Activated T-cell treated with anti-CD3 and anti-CD28 coated beads, Interleukin-2, amount 50 U/mL, for 48 hours (primary cell): ENCODE measurements around the gene SYTL3.

ENCODE experiments used
- DNase-seq, 2 experiments: peaks; one replicate each; pipeline ENCODE4 v3.0.0-alpha.2; 2020

Gene SYTL3

DNA sequence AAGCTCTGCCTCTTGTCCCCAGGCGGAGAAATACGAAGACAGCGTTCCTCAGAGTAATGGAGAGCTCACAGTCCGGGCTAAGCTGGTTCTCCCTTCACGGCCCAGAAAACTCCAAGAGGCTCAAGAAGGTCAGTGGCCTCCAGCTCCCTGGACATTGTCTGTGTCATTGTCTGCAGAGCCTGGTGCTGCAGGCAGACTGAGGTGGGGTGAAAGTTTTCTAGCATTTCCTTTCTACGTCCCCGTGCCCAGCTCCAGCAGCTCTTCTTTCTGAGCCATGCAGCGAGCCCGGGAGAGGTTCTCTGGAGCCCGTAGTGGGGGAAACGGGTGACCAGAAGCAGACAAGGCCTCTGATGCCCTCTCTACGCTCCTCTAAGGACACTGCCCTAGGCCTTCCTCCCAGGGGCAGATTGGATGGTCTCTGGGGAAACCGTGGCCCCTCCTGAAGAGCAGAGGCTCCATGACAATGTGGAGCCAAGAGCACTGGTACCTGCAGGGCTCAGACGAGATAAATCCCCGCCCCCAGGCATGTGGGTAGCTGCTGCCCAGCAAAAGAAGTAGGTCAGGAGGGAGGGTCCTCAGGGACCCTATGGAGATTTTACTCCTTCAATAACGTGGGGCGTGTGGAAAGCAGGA, 110.9 kb downstream of the SYTL3 start:
- peak in 1 of 2 experiments; percentile 21 for DNase-seq

- DNase-seq: no peak
Measured at GRCh38 chr6:158761746-158762145, 111.9 kb downstream of the SYTL3 start.

DNA sequence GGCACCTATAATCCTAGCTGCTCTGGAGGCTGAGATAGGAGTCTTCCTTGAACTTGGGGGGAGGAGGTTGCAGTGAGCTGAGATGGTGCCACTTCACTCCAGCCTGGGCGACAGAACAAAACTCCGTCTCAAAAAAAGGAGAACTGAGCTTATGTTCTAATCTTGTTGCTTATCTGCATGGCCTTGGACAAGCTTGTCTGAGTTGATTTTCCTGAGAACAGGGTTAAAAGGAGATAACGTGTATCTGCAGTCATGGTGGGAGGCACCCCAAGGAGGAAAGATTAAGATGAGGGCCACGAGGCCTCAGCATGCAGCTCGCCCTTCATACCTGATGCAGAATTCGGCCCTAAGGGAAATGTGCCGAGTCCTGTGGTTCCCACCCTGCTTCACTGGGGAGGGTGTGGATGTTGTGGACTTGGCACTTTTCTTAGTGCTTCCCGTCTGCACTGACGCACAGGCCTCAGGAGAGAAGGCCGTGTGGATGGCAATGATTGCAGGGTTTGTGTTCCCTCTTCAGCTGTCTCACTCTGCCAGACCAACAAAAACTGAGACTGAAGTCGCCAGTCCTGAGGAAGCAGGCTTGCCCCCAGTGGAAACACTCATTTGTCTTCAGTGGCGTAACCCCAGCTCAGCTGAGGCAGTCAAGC, 113.1 kb downstream of the SYTL3 start:
- DNase-seq: no peak

GRCh38 chr6:158763434-158764182, 113.8 kb downstream of the SYTL3 start:
- DNase-seq: peak in 1 of 2 experiments; percentile 24

- peak in 1 of 2 experiments; percentile 34 for DNase-seq
Measured at GRCh38 chr6:158764183-158764849, 114.5 kb downstream of the SYTL3 start.

- DNase-seq: peak in 1 of 2 experiments; percentile 20
Measured at GRCh38 chr6:158764926-158765325, 115.1 kb downstream of the SYTL3 start.

- peak in 1 of 2 experiments; percentile 33 for DNase-seq
Measured at GRCh38 chr6:158765499-158766068, 115.7 kb downstream of the SYTL3 start.

- no peak for DNase-seq
Measured at GRCh38 chr6:158766621-158767455, 117.0 kb downstream of the SYTL3 start.

- no peak for DNase-seq
Measured at GRCh38 chr6:158767709-158768108, 117.9 kb downstream of the SYTL3 start.

DNA sequence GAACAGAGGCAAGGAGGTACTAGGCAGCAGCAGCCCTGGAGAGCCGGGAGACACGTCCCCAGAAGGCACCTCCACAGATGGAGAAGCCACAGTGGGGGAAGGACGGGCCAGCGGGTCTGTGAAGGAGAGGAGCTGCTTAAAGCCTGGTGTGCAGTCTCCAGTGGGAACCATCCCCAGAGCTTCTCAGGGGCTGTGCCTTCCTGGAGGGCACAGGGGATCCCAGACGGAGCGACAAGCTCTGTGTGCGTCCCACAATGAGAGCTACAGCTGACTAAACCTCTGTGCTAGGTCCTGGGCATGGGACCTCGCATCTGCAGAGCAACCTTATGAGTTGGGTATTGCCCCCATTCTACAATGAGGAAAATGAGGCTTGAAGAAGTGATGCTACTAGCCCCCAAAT, 118.6 kb downstream of the SYTL3 start:
- no peak for DNase-seq

DNA sequence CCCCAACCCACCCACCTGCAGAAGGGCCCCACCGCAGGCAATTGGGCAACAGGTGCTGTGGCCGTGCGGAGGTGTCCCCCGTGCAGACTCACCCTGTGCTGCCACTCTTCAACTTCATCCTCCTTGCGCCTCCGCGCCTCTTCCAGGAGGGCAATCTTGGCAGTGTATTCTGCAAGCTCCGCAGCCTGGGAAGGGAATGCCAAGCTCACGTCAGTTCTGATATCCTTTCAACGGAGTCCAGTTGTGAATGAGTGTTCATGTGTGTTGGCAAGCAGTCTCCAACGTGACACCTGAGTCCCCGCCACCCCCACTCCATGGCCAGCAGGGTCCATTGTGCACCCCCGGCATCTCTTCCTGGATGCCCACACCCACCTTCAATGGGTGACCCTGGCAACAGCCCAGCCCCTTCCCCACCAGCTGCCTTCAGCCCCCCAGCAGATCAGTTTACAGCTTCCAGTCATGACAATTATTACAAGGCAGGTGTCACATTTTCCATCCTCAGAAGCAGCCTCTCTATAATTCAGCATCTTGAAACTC, 119.4 kb downstream of the SYTL3 start:
- DNase-seq: no peak

- no peak for DNase-seq
Measured at GRCh38 chr6:158769771-158770432, 120.0 kb downstream of the SYTL3 start.

GRCh38 chr6:158770533-158771330, 120.9 kb downstream of the SYTL3 start:
- DNase-seq: no peak

DNA sequence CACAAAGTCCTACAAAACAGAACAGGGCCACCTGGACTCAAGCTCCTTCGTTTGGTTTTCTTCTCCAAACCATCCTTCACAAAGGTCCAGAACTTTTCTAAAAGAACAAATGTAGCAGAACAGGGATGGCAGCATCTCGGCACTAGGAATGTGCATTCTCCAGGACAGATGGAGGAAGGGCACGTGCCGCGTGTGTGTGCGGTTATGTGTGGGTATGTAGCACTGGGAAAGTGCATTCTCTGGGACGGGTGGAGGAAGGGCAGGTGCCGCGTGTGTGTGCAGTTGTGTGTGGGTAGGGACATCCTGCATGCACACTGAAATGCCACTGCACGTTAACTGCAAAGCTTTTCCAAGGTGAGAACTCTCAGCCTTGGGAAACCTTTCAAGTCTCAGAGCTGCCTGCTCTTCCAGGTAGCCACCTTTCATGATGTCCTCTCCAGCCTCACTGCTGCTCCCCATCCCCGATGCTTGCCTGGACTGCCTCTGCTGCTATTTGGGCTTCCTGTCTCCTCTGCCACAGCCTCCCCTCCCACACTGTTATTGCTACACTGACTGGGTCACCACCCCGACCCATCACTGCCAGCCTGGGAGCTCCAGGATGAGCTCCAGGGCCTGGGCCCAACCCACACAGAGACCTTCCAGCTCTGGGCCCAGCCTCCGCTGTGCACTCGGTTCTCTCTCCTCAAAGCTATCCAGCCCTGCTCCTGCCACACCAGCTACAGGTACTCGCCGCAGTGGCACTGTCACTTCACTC, 121.7 kb downstream of the SYTL3 start:
- no peak for DNase-seq

- no peak for DNase-seq
Measured at GRCh38 chr6:158772172-158772571, 122.3 kb downstream of the SYTL3 start.

DNA sequence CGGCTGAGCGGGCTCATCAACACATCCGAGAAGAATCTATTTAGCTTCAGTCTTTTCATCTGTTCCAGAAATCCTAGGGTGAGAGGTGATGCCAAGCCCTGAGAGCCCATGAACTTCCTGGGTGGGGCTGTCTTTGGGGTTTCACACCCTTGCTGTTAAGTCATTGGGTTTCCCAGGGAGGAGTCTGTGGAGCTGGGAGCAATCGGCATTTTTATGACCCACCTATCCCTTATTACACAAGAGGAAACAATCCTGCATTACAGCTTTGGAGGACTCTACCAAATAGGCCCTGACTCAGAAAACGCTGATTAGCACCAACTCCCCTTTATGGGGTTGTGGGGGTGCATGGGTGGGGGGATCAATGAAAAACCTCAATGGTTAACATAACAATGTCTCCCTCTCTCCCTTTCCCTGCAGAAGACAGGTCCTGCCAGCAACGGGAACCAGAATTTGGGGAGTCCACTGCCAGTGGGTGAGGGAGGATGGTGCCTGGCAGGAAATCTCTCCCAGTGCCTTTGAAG, 123.1 kb downstream of the SYTL3 start:
- DNase-seq: no peak

DNA sequence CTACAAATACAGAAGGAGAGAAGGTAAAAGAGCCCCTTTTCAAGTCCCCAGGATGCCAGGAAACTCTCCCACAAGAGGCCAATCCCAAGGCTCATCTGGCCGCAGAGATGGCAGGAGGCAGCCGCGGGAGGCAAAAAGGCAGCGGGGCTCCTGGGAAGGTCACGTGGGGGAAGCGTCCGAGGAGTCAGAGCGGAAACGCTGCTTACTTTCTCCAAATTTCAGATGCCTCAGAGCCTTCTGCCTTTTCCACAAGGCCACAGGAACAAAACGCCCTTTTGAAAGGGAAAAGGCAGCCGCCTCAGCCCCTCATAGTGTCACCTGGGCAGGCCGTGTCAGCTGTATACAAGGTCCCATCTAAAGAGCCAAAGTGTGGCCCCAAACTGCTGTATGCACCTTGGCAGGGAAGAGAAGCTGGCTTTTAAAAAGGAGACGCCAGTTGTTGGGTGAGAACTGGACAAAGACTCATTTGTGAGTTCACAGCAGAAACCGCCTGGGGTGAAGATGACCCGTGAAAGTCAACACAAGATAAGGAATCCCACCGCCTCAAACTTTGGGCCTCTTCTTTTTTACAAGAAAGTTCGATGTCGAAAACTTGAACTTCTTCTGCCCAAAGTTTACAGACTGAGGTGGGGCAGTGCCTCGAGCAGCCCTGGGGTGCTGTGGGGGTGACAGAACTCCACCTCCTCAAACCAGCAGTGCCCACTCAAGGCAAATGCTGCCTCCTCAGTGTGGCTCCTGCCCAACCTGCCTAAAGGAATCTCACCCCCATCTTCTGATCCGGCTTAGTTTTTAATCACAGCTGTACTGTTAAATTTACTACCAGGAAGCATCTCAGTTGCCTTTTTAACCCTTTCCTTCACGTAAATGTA, 124.0 kb downstream of the SYTL3 start:
- DNase-seq: no peak

DNA sequence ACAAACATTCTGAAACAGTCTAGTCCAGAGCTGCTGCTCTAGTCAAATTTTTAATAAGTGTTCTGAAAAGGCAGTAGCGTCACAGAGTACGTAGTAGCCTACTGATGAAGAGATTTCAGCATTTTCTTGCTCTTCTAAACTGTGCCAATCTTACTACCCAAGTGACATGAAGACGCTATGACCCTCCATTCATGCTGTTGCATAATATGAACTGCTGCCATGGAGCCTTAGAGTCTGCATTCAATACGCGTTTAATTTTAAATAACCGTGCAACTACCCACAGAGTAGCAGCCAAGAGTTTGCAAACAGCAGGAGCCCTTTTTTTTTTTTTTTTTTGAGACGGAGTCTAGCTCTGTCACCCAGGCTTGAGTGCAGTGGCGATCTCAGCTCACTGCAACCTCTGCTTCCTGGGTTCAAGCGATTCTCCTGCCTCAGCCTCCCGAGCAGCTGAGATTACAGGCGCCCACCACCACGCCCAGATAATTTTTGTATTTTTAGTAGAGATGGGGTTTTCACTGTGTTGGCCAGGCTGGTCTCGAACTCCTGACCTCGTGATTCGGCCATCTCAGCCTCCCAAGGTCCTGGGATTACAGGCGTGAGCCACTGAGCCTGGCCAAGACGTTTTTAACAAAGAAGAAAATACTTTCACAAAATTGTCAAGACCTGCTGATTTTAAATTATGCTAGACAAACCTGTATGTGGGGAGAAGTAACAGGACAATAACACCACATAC, 125.0 kb downstream of the SYTL3 start:
- no peak for DNase-seq
